Stomach (tissue), 4 donors: ENCODE data around the gene FBXO11.

ENCODE experiments used
- CTCF ChIP-seq, 7 experiments: fragments of 450-650 bp in 4 of 7; fragments of 200-600 bp in 3 of 7; sonication (generic) in 3 of 7; IDR thresholded peaks; one replicate each; pipeline ENCODE4 v1.5.1; 2016 to 2019; ENCODE audit warnings: antibody characterized with exemption in 7 of 7, control low read depth in 2 of 7, mild to moderate bottlenecking in 1 of 7
- POLR2A ChIP-seq, 4 donors: fragments of 450-650 bp; IDR thresholded peaks; one replicate each; pipeline ENCODE4 v1.6.1; 2016; ENCODE audit warnings: antibody characterized with exemption in 4 of 4, control low read depth in 2 of 4, mild to moderate bottlenecking in 1 of 4, moderate library complexity in 1 of 4
- POLR2AphosphoS5 ChIP-seq, 3 donors: sonication (generic); formaldehyde crosslinking; IDR thresholded peaks; one replicate each; pipeline ENCODE4 v1.6.1; 2016; ENCODE audit warnings: antibody characterized with exemption in 3 of 3

- no peak for TF ChIP-seq POLR2A (IDR thresholded peaks at IDR 0.05)
- TF ChIP-seq CTCF (IDR thresholded peaks at IDR 0.05) = no peak
- TF ChIP-seq POLR2AphosphoS5 (IDR thresholded peaks at IDR 0.05) = no peak
Observed at GRCh38 chr2:47810850-47811249, 95.4 kb downstream of the FBXO11 start.
